ENCODE measurements around the gene CFAP57. TPM values are rescaled to one million over a fixed set of nuclear protein-coding genes. Genes with fewer than 3 reads are reported as not detected.

The CFAP57 gene
- total and polyA plus RNA-seq, 2 of the 13 experiments (the other 11 are each of a cell fraction or from before 2014, with no cell fraction given), result 0.01 TPM; not detected in 1

DNA sequence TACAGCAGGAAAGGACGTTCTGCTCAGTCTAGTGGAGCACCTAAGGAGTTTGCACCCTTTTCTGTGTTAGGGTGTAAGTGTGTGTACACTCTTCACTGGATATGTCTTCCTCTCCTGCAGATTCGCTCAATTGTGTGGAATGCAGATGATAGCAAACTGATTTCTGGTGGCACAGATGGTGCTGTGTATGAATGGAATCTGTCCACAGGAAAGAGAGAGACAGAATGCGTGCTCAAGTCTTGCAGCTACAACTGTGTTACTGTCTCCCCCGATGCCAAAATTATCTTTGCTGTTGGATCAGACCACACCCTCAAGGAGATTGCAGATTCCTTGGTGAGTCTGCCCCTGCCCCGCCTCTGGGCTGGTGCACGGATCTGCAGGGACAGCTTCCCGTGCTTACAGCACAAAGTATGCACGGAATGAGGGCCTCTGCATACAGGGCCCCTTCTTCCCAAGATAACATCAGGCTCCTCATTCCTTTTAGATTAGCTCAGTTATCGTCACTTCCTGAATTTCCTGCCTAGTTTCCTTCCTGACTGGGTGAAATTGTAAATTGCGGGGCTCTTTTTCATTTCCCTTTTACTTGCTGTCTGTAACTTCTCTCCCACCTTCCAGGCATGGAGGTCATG is 34.6 kb downstream of the CFAP57 start (continued):
- 0 out of 2 replicates have a peak, but pooled peaks have one; percentile 28 for TF ChIP-seq ZNF556 (CRISPR knock-in tag; IDR thresholded peaks at IDR 0.05; ENCODE audit: borderline replicate concordance)
- TF ChIP-seq ZFY (CRISPR knock-in tag; IDR thresholded peaks at IDR 0.05), result peak; percentile 25; the same call in 1 of the 2 replicates
- peak; percentile 71 for TF ChIP-seq SAP130 (CRISPR knock-in tag; IDR thresholded peaks at IDR 0.05; ENCODE audit: low read depth)
- TF ChIP-seq ZNF292 (CRISPR knock-in tag; IDR thresholded peaks at IDR 0.05; ENCODE audit: borderline replicate concordance, low read depth), result peak; percentile 55; the same call in 1 of the 2 replicates
- TF ChIP-seq ETV6 (CRISPR knock-in tag; conservative IDR thresholded peaks at IDR 0.05), result peak; percentile 70; the same call in 1 of the 2 replicates
- TF ChIP-seq HOXA3 (CRISPR knock-in tag; IDR thresholded peaks at IDR 0.05), result peak; percentile 55; the same call in 1 of the 2 replicates
- TF ChIP-seq ZNF337 (CRISPR knock-in tag; IDR thresholded peaks at IDR 0.05; ENCODE audit: borderline replicate concordance, low read depth), result no peak
- TF ChIP-seq MIXL1 (CRISPR knock-in tag; IDR thresholded peaks at IDR 0.05), result peak; percentile 38; the same call in 1 of the 2 replicates
- TF ChIP-seq, protein P1, sequence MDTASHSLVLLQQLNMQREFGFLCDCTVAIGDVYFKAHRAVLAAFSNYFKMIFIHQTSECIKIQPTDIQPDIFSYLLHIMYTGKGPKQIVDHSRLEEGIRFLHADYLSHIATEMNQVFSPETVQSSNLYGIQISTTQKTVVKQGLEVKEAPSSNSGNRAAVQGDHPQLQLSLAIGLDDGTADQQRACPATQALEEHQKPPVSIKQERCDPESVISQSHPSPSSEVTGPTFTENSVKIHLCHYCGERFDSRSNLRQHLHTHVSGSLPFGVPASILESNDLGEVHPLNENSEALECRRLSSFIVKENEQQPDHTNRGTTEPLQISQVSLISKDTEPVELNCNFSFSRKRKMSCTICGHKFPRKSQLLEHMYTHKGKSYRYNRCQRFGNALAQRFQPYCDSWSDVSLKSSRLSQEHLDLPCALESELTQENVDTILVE (CRISPR knock-in tag; IDR thresholded peaks at IDR 0.05), result no peak
- 0 out of 2 replicates have a peak, but pooled peaks have one; percentile 35 for TF ChIP-seq MAZ (IDR thresholded peaks at IDR 0.05; ENCODE audit: borderline replicate concordance, low read depth, low read length)
- TF ChIP-seq MAZ (CRISPR knock-in tag; IDR thresholded peaks at IDR 0.05; ENCODE audit: low read depth), result no peak
- no peak for TF ChIP-seq LCORL (IDR thresholded peaks at IDR 0.05)
- TF ChIP-seq LCORL (CRISPR knock-in tag; IDR thresholded peaks at IDR 0.05), result no peak
- no peak for TF ChIP-seq MTF1 (CRISPR knock-in tag; IDR thresholded peaks at IDR 0.05)
- TF ChIP-seq MIER3 (CRISPR knock-in tag; IDR thresholded peaks at IDR 0.05; ENCODE audit: borderline replicate concordance), result peak; percentile 43; the same call in 1 of the 2 replicates
- peak; percentile 69 for TF ChIP-seq ASH2L (IDR thresholded peaks at IDR 0.05; ENCODE audit: insufficient read length, low read depth, low read length)
- TF ChIP-seq BCL6 (CRISPR knock-in tag; IDR thresholded peaks at IDR 0.05), result peak; percentile 23; the same call in 1 of the 2 replicates
- peak; percentile 87; the same call in 1 of the 2 replicates for TF ChIP-seq ETV5 (CRISPR knock-in tag; IDR thresholded peaks at IDR 0.05; ENCODE audit: borderline replicate concordance)
- peak; percentile 61; the same call in 1 of the 2 replicates for TF ChIP-seq BHLHE40 (IDR thresholded peaks at IDR 0.05; ENCODE audit: low read length)
- TF ChIP-seq, protein P2, sequence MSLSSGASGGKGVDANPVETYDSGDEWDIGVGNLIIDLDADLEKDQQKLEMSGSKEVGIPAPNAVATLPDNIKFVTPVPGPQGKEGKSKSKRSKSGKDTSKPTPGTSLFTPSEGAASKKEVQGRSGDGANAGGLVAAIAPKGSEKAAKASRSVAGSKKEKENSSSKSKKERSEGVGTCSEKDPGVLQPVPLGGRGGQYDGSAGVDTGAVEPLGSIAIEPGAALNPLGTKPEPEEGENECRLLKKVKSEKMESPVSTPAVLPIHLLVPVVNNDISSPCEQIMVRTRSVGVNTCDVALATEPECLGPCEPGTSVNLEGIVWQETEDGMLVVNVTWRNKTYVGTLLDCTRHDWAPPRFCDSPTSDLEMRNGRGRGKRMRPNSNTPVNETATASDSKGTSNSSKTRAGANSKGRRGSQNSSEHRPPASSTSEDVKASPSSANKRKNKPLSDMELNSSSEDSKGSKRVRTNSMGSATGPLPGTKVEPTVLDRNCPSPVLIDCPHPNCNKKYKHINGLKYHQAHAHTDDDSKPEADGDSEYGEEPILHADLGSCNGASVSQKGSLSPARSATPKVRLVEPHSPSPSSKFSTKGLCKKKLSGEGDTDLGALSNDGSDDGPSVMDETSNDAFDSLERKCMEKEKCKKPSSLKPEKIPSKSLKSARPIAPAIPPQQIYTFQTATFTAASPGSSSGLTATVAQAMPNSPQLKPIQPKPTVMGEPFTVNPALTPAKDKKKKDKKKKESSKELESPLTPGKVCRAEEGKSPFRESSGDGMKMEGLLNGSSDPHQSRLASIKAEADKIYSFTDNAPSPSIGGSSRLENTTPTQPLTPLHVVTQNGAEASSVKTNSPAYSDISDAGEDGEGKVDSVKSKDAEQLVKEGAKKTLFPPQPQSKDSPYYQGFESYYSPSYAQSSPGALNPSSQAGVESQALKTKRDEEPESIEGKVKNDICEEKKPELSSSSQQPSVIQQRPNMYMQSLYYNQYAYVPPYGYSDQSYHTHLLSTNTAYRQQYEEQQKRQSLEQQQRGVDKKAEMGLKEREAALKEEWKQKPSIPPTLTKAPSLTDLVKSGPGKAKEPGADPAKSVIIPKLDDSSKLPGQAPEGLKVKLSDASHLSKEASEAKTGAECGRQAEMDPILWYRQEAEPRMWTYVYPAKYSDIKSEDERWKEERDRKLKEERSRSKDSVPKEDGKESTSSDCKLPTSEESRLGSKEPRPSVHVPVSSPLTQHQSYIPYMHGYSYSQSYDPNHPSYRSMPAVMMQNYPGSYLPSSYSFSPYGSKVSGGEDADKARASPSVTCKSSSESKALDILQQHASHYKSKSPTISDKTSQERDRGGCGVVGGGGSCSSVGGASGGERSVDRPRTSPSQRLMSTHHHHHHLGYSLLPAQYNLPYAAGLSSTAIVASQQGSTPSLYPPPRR (CRISPR knock-in tag; IDR thresholded peaks at IDR 0.05; ENCODE audit: borderline replicate concordance), result no peak
- TF ChIP-seq, protein P3, sequence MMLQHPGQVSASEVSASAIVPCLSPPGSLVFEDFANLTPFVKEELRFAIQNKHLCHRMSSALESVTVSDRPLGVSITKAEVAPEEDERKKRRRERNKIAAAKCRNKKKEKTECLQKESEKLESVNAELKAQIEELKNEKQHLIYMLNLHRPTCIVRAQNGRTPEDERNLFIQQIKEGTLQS (CRISPR knock-in tag; IDR thresholded peaks at IDR 0.05), result peak; percentile 86
- TF ChIP-seq, protein P4, sequence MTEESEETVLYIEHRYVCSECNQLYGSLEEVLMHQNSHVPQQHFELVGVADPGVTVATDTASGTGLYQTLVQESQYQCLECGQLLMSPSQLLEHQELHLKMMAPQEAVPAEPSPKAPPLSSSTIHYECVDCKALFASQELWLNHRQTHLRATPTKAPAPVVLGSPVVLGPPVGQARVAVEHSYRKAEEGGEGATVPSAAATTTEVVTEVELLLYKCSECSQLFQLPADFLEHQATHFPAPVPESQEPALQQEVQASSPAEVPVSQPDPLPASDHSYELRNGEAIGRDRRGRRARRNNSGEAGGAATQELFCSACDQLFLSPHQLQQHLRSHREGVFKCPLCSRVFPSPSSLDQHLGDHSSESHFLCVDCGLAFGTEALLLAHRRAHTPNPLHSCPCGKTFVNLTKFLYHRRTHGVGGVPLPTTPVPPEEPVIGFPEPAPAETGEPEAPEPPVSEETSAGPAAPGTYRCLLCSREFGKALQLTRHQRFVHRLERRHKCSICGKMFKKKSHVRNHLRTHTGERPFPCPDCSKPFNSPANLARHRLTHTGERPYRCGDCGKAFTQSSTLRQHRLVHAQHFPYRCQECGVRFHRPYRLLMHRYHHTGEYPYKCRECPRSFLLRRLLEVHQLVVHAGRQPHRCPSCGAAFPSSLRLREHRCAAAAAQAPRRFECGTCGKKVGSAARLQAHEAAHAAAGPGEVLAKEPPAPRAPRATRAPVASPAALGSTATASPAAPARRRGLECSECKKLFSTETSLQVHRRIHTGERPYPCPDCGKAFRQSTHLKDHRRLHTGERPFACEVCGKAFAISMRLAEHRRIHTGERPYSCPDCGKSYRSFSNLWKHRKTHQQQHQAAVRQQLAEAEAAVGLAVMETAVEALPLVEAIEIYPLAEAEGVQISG (CRISPR knock-in tag; IDR thresholded peaks at IDR 0.05), result peak; percentile 53; the same call in 1 of the 2 replicates
